AG04450 (cell line): ENCODE data around the gene MORN1. TPM values are rescaled to one million over a fixed set of nuclear protein-coding genes. Genes with fewer than 3 reads are reported as not detected.

ENCODE experiments used
- CTCF ChIA-PET: fragments of 300-600, 350-600 bp; formaldehyde crosslinking; extraction: SDS; loops from one replicate; lab custom pipeline; 2022; ENCODE audit warnings: antibody characterized with exemption, inconsistent platforms; lab: Charles Lee
- POLR2A ChIA-PET: fragments of 350-600 bp; formaldehyde crosslinking; extraction: SDS; loops from one replicate; lab custom pipeline; 2021; ENCODE audit warnings: antibody characterized with exemption, inconsistent platforms; lab: Yijun Ruan, JAX
- DNase-seq: peaks from one replicate; pipeline ENCODE4 v3.0.0-alpha.2; 2011; ENCODE audit warnings: low read depth, low spot score
- H3K27ac ChIP-seq: one replicate; pipeline ENCODE4 v1.5.1; 2012; ENCODE audit warnings: low read depth, low read length, control low read depth
- H3K27me3 ChIP-seq: one replicate; pipeline ENCODE4 v1.6.0; 2012; ENCODE audit warnings: low read length; ENCODE audit not compliant: control insufficient read depth, insufficient read depth
- H3K4me3 ChIP-seq: 2 replicates; pipeline ENCODE4 v1.5.1; 2011; ENCODE audit warnings: mild to moderate bottlenecking, low read depth, low read length, control low read depth
- H3K9me3 ChIP-seq: 2 replicates; pipeline ENCODE4 v1.5.1; 2012; ENCODE audit warnings: low read length; ENCODE audit not compliant: control insufficient read depth, insufficient read depth
- CTCF ChIP-seq: IDR thresholded peaks from 2 replicates; pipeline ENCODE4 v1.5.1; 2011; ENCODE audit warnings: low read depth, low read length, control low read depth, inconsistent platforms
- polyA plus RNA-seq: library from polyadenylated mRNA; depleted of rRNA; stranded (reverse); fragments of >200 nt; gene quantifications from 2 replicates; pipeline ENCODE4 v1.2.3, GENCODE V29; 2011

The MORN1 gene
- polyA plus RNA-seq, 1 experiment = 3.6 TPM

- Histone ChIP-seq H3K27me3 (peaks cover 2% of the 10 kb centered on the region), H3K4me3 (no peak overlapping the region), H3K9me3 (no peaks in the 10 kb centered on the region; the same call in 1 of the 2 replicates), H3K27ac (no peak overlapping the region)
- no peak for DNase-seq
- no peak for TF ChIP-seq CTCF
- CTCF ChIA-PET = no interaction called here
- POLR2A ChIA-PET = no interaction called here
Measured at GRCh38 chr1:2350501-2350900, 40.9 kb downstream of the MORN1 start.

GRCh38 chr1:2349806-2350205 lies 41.5 kb downstream of the MORN1 start:
- POLR2A ChIA-PET = no interaction called here
- Histone ChIP-seq H3K27ac (no peak overlapping the region), H3K4me3 (no peak overlapping the region), H3K9me3 (no peaks in the 10 kb centered on the region), H3K27me3 (peaks cover 2% of the 10 kb centered on the region)
- CTCF ChIA-PET = no interaction called here
- no peak for TF ChIP-seq CTCF
- DNase-seq = no peak

DNA sequence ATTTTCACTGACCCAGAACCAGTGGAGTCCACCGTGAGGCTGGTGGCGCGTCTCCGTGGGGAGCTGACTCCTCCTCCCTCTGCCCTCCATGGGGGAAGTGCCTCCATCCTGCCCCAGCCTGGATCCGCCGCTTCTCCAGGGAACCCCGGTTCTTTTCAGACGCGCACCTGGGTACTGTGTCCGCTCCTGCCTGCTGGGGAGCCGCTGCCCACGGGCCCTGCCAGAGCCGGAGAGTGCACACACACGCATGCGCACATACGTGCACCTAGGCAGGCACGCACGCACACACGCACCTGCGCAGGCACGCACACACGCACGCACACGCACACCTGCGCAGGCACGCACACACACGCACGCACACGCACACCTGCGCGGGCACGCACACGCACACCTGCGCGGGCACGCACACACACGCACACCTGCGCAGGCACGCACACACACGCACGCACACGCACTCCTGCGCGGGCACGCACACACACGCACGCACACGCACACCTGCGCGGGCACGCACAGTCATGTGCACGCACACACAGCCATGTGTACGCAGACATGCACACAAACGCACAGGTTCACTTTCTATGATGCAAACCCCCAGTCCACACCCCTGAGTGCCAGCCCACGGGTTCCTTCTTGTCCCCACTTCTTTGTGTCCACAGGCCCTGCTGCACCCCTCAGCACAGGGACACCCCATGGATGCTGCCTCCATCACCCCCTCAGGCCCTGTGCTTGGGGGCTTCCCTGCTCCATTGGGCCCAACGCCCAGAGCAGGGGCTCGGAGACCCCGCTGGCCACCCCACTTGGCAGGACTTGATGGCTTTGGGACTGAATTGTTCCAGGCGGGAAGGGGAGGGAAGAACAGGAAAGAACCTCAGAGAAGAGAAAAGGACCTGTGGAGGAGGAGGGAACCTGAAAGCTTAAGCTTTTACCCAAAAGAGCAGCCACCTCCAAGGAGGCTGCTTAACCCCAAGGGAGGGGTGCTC lies 42.7 kb downstream of the MORN1 start:
- no peak overlapping the region for H3K4me3 ChIP-seq
- CTCF ChIA-PET = no interaction called here
- DNase-seq = no peak
- peaks cover 4% of the 10 kb centered on the region for H3K27me3 ChIP-seq
- no peak for TF ChIP-seq CTCF
- H3K27ac ChIP-seq = no peak overlapping the region
- no peaks in the 10 kb centered on the region for H3K9me3 ChIP-seq
- POLR2A ChIA-PET = no interaction called here

- Histone ChIP-seq H3K9me3 (no peaks in the 10 kb centered on the region), H3K27ac (no peak overlapping the region), H3K27me3 (peaks cover 4% of the 10 kb centered on the region), H3K4me3 (no peak overlapping the region)
- POLR2A ChIA-PET = no interaction called here
- no peak for TF ChIP-seq CTCF
- CTCF ChIA-PET = no interaction called here
- DNase-seq = no peak
Measured at GRCh38 chr1:2347896-2348295, 43.5 kb downstream of the MORN1 start.

DNA sequence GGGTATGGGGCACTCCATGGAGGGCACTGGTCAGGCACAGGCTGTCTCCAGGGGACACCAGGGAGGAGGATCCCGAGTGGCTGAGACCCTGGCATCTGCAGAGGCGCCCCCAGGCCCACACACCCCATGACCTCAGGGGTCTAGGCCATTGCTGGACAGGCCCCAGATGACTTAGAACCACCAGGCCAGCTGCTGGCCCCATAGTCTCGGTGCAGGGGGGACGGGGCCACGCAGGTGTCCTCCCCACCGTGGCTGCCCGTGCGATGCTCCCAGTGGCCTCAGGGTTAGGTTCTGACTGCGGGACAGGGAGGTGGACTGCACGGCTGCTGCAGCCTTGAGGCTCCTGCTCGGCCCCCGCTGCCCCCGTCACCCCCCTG lies 44.0 kb downstream of the MORN1 start:
- Histone ChIP-seq H3K27me3 (peaks cover 4% of the 10 kb centered on the region), H3K27ac (no peak overlapping the region), H3K4me3 (no peak overlapping the region), H3K9me3 (no peaks in the 10 kb centered on the region)
- CTCF ChIA-PET = no interaction called here
- DNase-seq = no peak
- POLR2A ChIA-PET = no interaction called here
- no peak for TF ChIP-seq CTCF
